Suprapubic skin (tissue), 4 donors: ENCODE data around the gene SENP1. TPM values are rescaled to one million over a fixed set of nuclear protein-coding genes. Genes with fewer than 3 reads are reported as not detected.

Experiments used
- DNase-seq, 2 donors: peaks; one replicate each; pipeline ENCODE4 v3.0.0-alpha.2; 2019; ENCODE audit warnings: low spot score in 2 of 2
- H3K27ac ChIP-seq: fragments of 200-600 bp; sonication (generic); one replicate; pipeline ENCODE4 v1.5.1; 2019
- H3K27me3 ChIP-seq: fragments of 200-600 bp; sonication (generic); one replicate; pipeline ENCODE4 v1.5.1; 2019
- H3K36me3 ChIP-seq: fragments of 200-600 bp; sonication (generic); one replicate; pipeline ENCODE4 v1.5.1; 2019
- H3K4me1 ChIP-seq: fragments of 200-600 bp; sonication (generic); one replicate; pipeline ENCODE4 v1.5.1; 2019
- H3K4me3 ChIP-seq: fragments of 200-600 bp; sonication (generic); one replicate; pipeline ENCODE4 v1.5.1; 2019; ENCODE audit warnings: mild to moderate bottlenecking
- H3K9me3 ChIP-seq: fragments of 200-600 bp; sonication (generic); one replicate; pipeline ENCODE4 v1.5.1; 2019
- CTCF ChIP-seq, 2 donors: fragments of 200-600 bp in 1 of 2; fragments of 450-650 bp in 1 of 2; sonication (generic) in 1 of 2; IDR thresholded peaks; one replicate each; pipeline ENCODE4 v1.5.1; 2016 to 2019; ENCODE audit warnings: antibody characterized with exemption in 2 of 2, mild to moderate bottlenecking in 1 of 2, moderate library complexity in 1 of 2
- EP300 ChIP-seq: sonication (generic); formaldehyde crosslinking; IDR thresholded peaks from one replicate; pipeline ENCODE4 v1.6.1; 2017; ENCODE audit warnings: antibody characterized with exemption
- POLR2A ChIP-seq, 2 donors: fragments of 450-650 bp; IDR thresholded peaks; one replicate each; pipeline ENCODE4 v1.6.1; 2017; ENCODE audit warnings: antibody characterized with exemption in 2 of 2, mild to moderate bottlenecking in 2 of 2, moderate library complexity in 2 of 2
- POLR2AphosphoS5 ChIP-seq, 3 donors: sonication (generic); formaldehyde crosslinking; IDR thresholded peaks; one replicate each; pipeline ENCODE4 v1.6.1; 2017; ENCODE audit warnings: antibody characterized with exemption in 3 of 3
- WGBS: methylation state at CpG from one replicate; pipeline ENCODE4 v1.1.5; 2018; 5-methylcytosine and 5-hydroxymethylcytosine counted together
- total RNA-seq, 4 donors: library from RNA; depleted of rRNA; stranded (reverse); fragments of >200 nt; gene quantifications; one replicate each; pipeline ENCODE4 v1.1.0, GENCODE V29; 2016

Gene SENP1
- total RNA-seq, 4 donors from 2014 or later, result 13.5 to 25.5 (median 20.0) TPM

- DNase-seq, result no peak
- H3K4me3 ChIP-seq, result no peak overlapping the region
- no peak overlapping the region for H3K27ac ChIP-seq
- H3K9me3 ChIP-seq, result no peaks in the 10 kb centered on the region
- no peaks in the 10 kb centered on the region for H3K27me3 ChIP-seq
- WGBS, result 91% methylated on average over 8 of the region's 8 CpGs
- TF ChIP-seq POLR2A (IDR thresholded peaks at IDR 0.05), result no peak
- no peak for TF ChIP-seq POLR2AphosphoS5 (IDR thresholded peaks at IDR 0.05)
- TF ChIP-seq EP300, result no peak
- TF ChIP-seq CTCF (IDR thresholded peaks at IDR 0.05), result no peak
- no peaks in the 10 kb centered on the region for H3K36me3 ChIP-seq
- no peaks in the 10 kb centered on the region for H3K4me1 ChIP-seq
Observed at GRCh38 chr12:48034835-48035805, 70.8 kb downstream of the SENP1 start.

GRCh38 chr12:48033451-48033850 is 72.4 kb downstream of the SENP1 start:
- H3K9me3 ChIP-seq, result no peaks in the 10 kb centered on the region
- no peaks in the 10 kb centered on the region for H3K27me3 ChIP-seq
- TF ChIP-seq POLR2AphosphoS5 (IDR thresholded peaks at IDR 0.05) (no peak), EP300 (no peak), CTCF (IDR thresholded peaks at IDR 0.05) (no peak), POLR2A (IDR thresholded peaks at IDR 0.05) (no peak)
- no peaks in the 10 kb centered on the region for H3K4me1 ChIP-seq
- no peaks in the 10 kb centered on the region for H3K36me3 ChIP-seq
- WGBS, result 100% methylated on average over 1 of the region's 1 CpG
- no peak for DNase-seq
- no peak overlapping the region for H3K4me3 ChIP-seq
- no peak overlapping the region for H3K27ac ChIP-seq

- Histone ChIP-seq H3K4me3 (no peak overlapping the region), H3K27ac (no peak overlapping the region), H3K9me3 (no peaks in the 10 kb centered on the region), H3K27me3 (no peaks in the 10 kb centered on the region), H3K36me3 (no peaks in the 10 kb centered on the region), H3K4me1 (no peaks in the 10 kb centered on the region)
- WGBS, result 93% methylated on average over 1 of the region's 1 CpG
- no peak for DNase-seq
- TF ChIP-seq POLR2AphosphoS5 (IDR thresholded peaks at IDR 0.05), result no peak
- TF ChIP-seq CTCF (IDR thresholded peaks at IDR 0.05), result no peak
- no peak for TF ChIP-seq EP300
- no peak for TF ChIP-seq POLR2A (IDR thresholded peaks at IDR 0.05)
Observed at GRCh38 chr12:48032597-48032996, 73.3 kb downstream of the SENP1 start.

GRCh38 chr12:48031135-48031960 is 74.5 kb downstream of the SENP1 start:
- H3K27me3 ChIP-seq, result no peaks in the 10 kb centered on the region
- no peaks in the 10 kb centered on the region for H3K9me3 ChIP-seq
- H3K27ac ChIP-seq, result no peak overlapping the region
- TF ChIP-seq POLR2AphosphoS5 (IDR thresholded peaks at IDR 0.05), result no peak
- no peak for TF ChIP-seq CTCF (IDR thresholded peaks at IDR 0.05)
- no peak for TF ChIP-seq EP300
- TF ChIP-seq POLR2A (IDR thresholded peaks at IDR 0.05), result no peak
- DNase-seq, result no peak
- 83% methylated on average over 12 of the region's 12 CpGs for WGBS
- no peaks in the 10 kb centered on the region for H3K4me1 ChIP-seq
- no peaks in the 10 kb centered on the region for H3K36me3 ChIP-seq
- no peak overlapping the region for H3K4me3 ChIP-seq
